ENCODE results near the gene PPIL1. TPM values are rescaled to one million over a fixed set of nuclear protein-coding genes. Genes with fewer than 3 reads are reported as not detected.
A peak's percentile ranks its signal among the peaks of the same experiment; 100 is the strongest.

Gene PPIL1
- total RNA-seq, 1 donor from 2014 or later: 36.6 TPM

DNA sequence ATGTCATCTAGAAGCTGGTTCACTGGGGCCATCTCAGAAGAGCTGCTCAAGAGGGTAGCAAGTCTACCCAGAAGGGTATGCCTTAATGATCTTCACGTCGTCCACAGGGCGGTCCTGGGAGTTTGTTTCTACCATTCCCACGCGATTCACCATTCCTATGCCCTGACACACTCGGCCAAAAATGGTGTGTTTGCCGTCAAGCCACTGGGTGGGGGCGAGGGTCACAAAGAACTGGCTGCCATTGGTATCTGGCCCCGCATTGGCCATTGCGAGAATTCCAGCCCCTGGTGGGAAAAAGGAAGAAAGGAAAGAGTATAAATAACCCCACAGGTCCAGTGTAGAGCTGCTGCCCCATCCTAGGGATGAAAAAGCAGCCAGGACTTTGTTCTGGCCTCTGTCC lies 18.9 kb downstream of the PPIL1 start:
- no peak overlapping the region for H3K9ac ChIP-seq (ENCODE audit: low read length)
- DNase-seq (ENCODE audit: low read depth) (no peak), FAIRE-seq (no peak)
- no peak overlapping the region for H3K27ac ChIP-seq (ENCODE audit: low read depth, low read length)
- no peaks in the 10 kb centered on the region for H3K27me3 ChIP-seq (ENCODE audit: insufficient read depth, low read length)
- peaks cover 23% of the 10 kb centered on the region for H3K4me1 ChIP-seq (ENCODE audit: insufficient read depth, low read length)
- Mint-ChIP-seq H3K4me1 (ENCODE audit: low read depth, unreplicated experiment) (peaks cover 20% of the 10 kb centered on the region), H3K9me3 (ENCODE audit: unreplicated experiment) (peaks cover 2% of the 10 kb centered on the region), H3K27ac (ENCODE audit: unreplicated experiment) (no peak overlapping the region), H3K27me3 (ENCODE audit: low read depth, unreplicated experiment) (no peaks in the 10 kb centered on the region), H3K4me3 (ENCODE audit: unreplicated experiment) (no peak overlapping the region), H3K36me3 (ENCODE audit: low read depth, unreplicated experiment) (peaks cover 15% of the 10 kb centered on the region)
- TF ChIP-seq, protein P1, sequence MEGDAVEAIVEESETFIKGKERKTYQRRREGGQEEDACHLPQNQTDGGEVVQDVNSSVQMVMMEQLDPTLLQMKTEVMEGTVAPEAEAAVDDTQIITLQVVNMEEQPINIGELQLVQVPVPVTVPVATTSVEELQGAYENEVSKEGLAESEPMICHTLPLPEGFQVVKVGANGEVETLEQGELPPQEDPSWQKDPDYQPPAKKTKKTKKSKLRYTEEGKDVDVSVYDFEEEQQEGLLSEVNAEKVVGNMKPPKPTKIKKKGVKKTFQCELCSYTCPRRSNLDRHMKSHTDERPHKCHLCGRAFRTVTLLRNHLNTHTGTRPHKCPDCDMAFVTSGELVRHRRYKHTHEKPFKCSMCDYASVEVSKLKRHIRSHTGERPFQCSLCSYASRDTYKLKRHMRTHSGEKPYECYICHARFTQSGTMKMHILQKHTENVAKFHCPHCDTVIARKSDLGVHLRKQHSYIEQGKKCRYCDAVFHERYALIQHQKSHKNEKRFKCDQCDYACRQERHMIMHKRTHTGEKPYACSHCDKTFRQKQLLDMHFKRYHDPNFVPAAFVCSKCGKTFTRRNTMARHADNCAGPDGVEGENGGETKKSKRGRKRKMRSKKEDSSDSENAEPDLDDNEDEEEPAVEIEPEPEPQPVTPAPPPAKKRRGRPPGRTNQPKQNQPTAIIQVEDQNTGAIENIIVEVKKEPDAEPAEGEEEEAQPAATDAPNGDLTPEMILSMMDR (IDR thresholded peaks at IDR 0.05; ENCODE audit: insufficient read depth, low read depth, low read length): no peak
- TF ChIP-seq EZH2 (IDR thresholded peaks at IDR 0.05; ENCODE audit: insufficient read depth, low read length): no peak
- H2AFZ ChIP-seq (ENCODE audit: low read depth, low read length): no peak overlapping the region
- no peaks in the 10 kb centered on the region for H3K9me3 ChIP-seq (ENCODE audit: insufficient read depth, low read depth, low read length)
- peaks cover 20% of the 10 kb centered on the region for H3K79me2 ChIP-seq (ENCODE audit: insufficient read depth, low read length)
- H3K4me2 ChIP-seq (ENCODE audit: low read length): no peak overlapping the region
- no peak overlapping the region for H3K4me3 ChIP-seq (ENCODE audit: insufficient read depth, low read depth, low read length)
- H4K20me1 ChIP-seq (ENCODE audit: insufficient read depth, low read length): peaks cover 14% of the 10 kb centered on the region
- H3K36me3 ChIP-seq (ENCODE audit: insufficient read depth, low read length): peaks cover 10% of the 10 kb centered on the region

DNA sequence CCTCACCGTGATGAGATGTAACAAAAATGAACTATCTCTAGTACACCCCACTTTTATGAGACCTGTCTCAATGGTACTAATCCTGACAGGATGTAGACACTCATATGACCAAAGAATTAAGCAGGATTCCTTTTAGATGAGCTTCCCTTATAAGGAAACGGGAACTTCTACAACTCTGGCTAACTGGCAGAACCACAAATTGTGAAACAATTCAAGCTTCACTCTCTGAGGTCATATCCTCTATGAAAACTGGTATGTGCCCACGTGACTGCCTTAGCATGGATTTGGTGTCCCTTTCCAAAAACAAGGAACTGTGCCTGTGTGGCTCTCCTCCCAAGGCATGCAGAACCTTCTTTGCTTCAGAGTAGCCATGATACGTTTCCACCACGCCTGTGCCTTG lies 21.3 kb downstream of the PPIL1 start:
- Histone ChIP-seq H3K27me3 (ENCODE audit: insufficient read depth, low read length) (no peaks in the 10 kb centered on the region), H3K27ac (ENCODE audit: low read depth, low read length) (peak overlapping the region; percentile 25), H3K4me1 (ENCODE audit: insufficient read depth, low read length) (peaks cover 21% of the 10 kb centered on the region), H3K36me3 (ENCODE audit: insufficient read depth, low read length) (peaks cover 10% of the 10 kb centered on the region), H3K79me2 (ENCODE audit: insufficient read depth, low read length) (peaks cover 7% of the 10 kb centered on the region), H3K9me3 (ENCODE audit: insufficient read depth, low read depth, low read length) (no peaks in the 10 kb centered on the region), H4K20me1 (ENCODE audit: insufficient read depth, low read length) (peaks cover 1% of the 10 kb centered on the region), H3K4me2 (ENCODE audit: low read length) (peak overlapping the region; percentile 30), H3K9ac (ENCODE audit: low read length) (no peak overlapping the region), H3K4me3 (ENCODE audit: insufficient read depth, low read depth, low read length) (no peak overlapping the region), H2AFZ (ENCODE audit: low read depth, low read length) (no peak overlapping the region)
- DNase-seq (ENCODE audit: low read depth) (peak; percentile 81), FAIRE-seq (no peak)
- Mint-ChIP-seq H3K27me3 (ENCODE audit: low read depth, unreplicated experiment) (no peaks in the 10 kb centered on the region), H3K4me1 (ENCODE audit: low read depth, unreplicated experiment) (peaks cover 26% of the 10 kb centered on the region), H3K36me3 (ENCODE audit: low read depth, unreplicated experiment) (peaks cover 14% of the 10 kb centered on the region), H3K27ac (ENCODE audit: unreplicated experiment) (peak overlapping the region; percentile 36), H3K4me3 (ENCODE audit: unreplicated experiment) (no peak overlapping the region), H3K9me3 (ENCODE audit: unreplicated experiment) (peaks cover 4% of the 10 kb centered on the region)
- TF ChIP-seq, protein P1 (IDR thresholded peaks at IDR 0.05; ENCODE audit: insufficient read depth, low read depth, low read length): no peak
- TF ChIP-seq EZH2 (IDR thresholded peaks at IDR 0.05; ENCODE audit: insufficient read depth, low read length): no peak

DNA sequence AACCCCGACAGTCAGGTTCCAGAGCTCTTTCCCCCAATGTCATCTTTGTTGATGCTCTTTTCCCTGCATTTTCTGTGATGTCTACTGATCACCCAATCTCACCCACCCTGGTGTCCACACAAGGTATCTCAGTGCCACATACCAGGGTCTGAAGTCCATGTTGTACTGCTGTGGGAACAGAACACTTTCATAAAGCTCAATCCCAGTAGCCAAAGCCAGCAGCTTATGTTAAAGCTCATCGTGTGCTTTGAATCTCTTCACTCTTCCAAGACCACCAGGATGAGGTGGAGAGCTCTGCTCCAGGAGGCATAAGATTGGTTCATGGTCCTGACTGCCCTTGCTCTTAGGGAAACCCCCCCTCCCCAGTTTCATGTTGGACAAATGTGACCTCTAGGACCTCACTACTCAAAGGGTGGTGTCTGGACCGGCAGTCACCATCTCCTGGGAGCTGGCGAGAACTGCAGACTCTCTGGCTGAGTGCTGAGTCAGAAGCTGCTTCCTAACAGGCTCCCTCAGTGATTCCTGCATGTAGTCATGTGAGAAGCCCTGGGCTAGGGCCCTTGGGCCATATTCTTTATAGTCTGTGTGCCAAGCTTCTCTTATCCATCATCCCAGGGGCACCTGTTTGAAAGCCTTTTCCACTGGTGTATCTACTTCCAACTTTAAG lies 22.0 kb downstream of the PPIL1 start:
- FAIRE-seq: no peak
- no peak overlapping the region for H3K9ac ChIP-seq (ENCODE audit: low read length)
- no peaks in the 10 kb centered on the region for H3K9me3 ChIP-seq (ENCODE audit: insufficient read depth, low read depth, low read length)
- H3K4me3 Mint-ChIP-seq (ENCODE audit: unreplicated experiment): no peak overlapping the region
- H4K20me1 ChIP-seq (ENCODE audit: insufficient read depth, low read length): no peaks in the 10 kb centered on the region
- H3K27me3 Mint-ChIP-seq (ENCODE audit: low read depth, unreplicated experiment): peaks cover 4% of the 10 kb centered on the region
- DNase-seq (ENCODE audit: low read depth): peak; percentile 57
- H3K79me2 ChIP-seq (ENCODE audit: insufficient read depth, low read length): peaks cover 6% of the 10 kb centered on the region
- H3K36me3 Mint-ChIP-seq (ENCODE audit: low read depth, unreplicated experiment): peaks cover 14% of the 10 kb centered on the region
- H2AFZ ChIP-seq (ENCODE audit: low read depth, low read length): no peak overlapping the region
- no peak overlapping the region for H3K4me3 ChIP-seq (ENCODE audit: insufficient read depth, low read depth, low read length)
- peaks cover 10% of the 10 kb centered on the region for H3K36me3 ChIP-seq (ENCODE audit: insufficient read depth, low read length)
- TF ChIP-seq EZH2 (IDR thresholded peaks at IDR 0.05; ENCODE audit: insufficient read depth, low read length): no peak
- TF ChIP-seq, protein P1 (IDR thresholded peaks at IDR 0.05; ENCODE audit: insufficient read depth, low read depth, low read length): no peak
- peaks cover 18% of the 10 kb centered on the region for H3K4me1 ChIP-seq (ENCODE audit: insufficient read depth, low read length)
- peaks cover 4% of the 10 kb centered on the region for H3K9me3 Mint-ChIP-seq (ENCODE audit: unreplicated experiment)
- H3K27ac ChIP-seq (ENCODE audit: low read depth, low read length): peak overlapping the region; percentile 25
- peak overlapping the region; percentile 36 for H3K27ac Mint-ChIP-seq (ENCODE audit: unreplicated experiment)
- H3K4me2 ChIP-seq (ENCODE audit: low read length): peak overlapping the region; percentile 30
- H3K27me3 ChIP-seq (ENCODE audit: insufficient read depth, low read length): no peaks in the 10 kb centered on the region
- H3K4me1 Mint-ChIP-seq (ENCODE audit: low read depth, unreplicated experiment): peaks cover 27% of the 10 kb centered on the region
